HG02798 (cell line): ENCODE results near the gene RAB14.

Source experiments
- ATAC-seq: cut with Tn5 transposase; IDR thresholded peaks from one replicate; pipeline ENCODE4 v1.9.1; 2021; ENCODE audit warnings: mild to moderate bottlenecking; ENCODE audit not compliant: unreplicated experiment, poor library complexity

Gene RAB14

GRCh38 chr9:121201738-121202533 is at the start of gene RAB14:
RAB14 (minus strand) TSS chr9:121201869; CDS start chr9:121193412, 8,457 bp downstream.
- ATAC-seq: peak; percentile 94

GRCh38 chr9:121249563-121249962 is 47.9 kb upstream of the RAB14 start:
- no peak for ATAC-seq

GRCh38 chr9:121246821-121247561 is 45.3 kb upstream of the RAB14 start:
- no peak for ATAC-seq

GRCh38 chr9:121242959-121243346 is 41.3 kb upstream of the RAB14 start:
- no peak for ATAC-seq

- no peak for ATAC-seq
These were observed 40.7 kb upstream of the RAB14 start for GRCh38 chr9:121242219-121242958.

DNA sequence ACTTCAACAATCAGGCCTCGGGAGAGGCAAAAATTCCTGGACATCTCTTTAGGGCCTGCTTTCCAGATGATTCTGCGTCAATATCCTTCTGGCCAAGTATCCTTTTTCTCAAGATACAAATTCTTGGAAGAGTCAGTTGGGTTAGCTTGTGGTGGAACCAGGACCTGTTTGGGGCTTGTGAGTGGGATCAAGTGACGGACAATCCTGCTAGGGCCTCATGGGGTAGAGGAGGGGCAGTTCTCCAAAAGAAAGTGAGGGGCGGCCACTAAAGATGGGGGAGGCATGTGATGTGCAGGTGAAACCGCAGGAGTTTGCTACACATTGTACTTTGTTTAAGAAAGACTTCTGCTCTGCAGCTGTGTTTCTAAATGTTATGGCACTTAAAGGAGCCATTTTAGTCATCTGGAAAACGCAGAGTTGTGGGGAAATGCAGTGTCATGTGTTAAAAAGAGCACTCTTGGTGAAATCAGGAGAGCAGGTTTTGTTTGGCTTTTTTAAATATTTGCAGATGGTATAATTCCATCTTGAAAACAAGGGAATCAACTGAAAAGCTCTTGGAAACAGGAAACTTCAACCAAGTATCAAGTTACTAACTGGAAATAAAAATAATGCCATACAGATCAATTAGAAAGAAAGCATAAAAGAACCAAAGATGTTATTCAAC is 38.9 kb upstream of the RAB14 start:
- ATAC-seq: no peak

DNA sequence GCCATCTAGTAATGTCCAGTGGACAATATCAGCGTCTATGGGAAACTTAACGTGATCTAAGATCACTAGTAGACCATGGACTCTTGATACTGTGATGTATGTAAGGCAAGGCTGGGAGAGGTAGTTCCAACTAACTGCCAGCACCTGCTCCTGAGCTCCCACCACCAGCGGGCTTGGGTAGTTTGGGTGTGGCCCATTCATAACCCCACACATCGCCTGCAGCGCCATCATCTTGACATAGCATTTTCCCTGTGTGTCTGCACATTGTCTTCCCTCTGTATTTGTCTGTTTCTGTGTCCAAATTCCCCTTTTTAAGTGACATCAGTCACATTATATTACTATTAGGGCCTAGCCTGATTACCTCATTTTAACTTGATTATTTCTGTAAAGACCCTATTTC is 38.2 kb upstream of the RAB14 start:
- no peak for ATAC-seq

GRCh38 chr9:121239071-121239470 is 37.4 kb upstream of the RAB14 start:
- no peak for ATAC-seq

DNA sequence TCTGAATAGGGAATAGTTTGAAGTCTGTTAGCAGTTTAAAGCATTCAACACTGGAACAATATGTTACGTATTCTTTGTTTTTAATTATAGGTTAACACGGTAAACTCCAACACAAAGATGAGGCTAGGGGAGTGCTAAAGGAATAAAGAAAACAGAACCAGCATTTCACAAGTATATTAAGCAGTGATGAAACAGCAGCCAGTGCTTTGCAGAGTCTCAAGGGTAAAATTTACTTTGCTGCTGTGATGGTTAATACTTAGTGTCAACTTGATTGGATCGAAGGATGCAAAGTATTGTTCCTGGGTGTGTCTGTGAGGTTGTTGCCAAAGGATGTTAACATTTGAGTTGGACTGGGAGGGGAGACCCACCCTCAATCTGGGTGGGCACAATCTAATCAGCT is 36.2 kb upstream of the RAB14 start:
- no peak for ATAC-seq

GRCh38 chr9:121235512-121235911 is 33.8 kb upstream of the RAB14 start:
- ATAC-seq: no peak

DNA sequence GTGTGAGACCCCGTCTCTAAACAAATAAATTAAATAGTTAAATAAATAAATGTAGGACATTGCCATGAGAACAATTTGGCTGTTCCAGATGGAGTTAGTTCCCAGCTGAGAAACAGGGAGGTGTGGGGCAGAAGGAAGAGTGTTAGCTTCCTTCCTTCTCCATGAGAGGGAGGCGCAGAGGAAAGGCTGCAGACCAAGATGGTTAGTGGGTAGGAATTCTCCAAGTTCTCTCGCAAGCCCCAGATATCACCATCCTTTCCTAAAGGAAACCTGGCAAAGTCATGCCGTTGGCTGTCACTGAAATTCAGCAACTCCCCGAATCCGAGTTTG is 33.1 kb upstream of the RAB14 start:
- ATAC-seq: no peak

DNA sequence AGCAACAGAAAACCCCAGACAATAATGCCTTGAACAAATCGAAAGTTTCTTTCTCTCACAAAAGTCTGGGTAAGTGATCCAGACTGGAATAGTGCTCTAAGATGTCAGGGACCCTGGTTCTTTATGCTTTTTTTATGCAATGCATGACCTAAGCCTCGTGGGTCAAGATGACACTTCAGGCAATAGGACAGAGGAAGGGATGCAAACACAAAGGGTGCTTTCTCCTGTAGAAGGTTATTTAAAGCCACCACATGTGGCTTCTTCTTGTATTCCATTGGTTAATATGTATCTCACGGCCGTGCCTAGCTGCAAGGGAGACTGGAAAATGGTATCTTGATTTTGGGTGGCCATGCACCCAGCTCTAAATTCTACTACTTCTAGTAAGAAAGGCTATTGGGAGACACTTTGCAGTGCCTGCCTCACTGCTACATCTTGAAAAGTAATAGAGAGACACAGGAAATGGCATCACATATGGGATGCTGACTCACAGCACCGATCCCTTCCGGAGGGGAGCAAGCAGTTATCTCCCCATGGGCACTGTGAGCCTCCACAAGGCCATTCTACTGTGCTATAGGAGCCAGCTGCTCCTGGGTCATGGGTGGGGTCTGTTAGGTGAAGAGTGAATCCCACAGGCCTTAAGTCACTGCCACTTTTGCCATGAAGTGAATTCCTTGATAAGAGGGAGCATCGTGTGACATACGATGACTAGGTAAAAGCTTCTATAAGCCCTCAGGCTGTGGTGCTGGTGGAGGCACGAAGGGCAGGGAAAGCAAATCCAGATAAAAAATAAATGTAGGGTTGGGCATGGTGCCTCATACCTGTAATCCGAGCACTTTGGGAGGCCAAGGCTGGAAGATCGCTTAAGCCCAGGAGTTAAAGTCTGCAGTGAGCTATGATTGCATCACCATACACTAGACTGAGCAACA is 32.5 kb upstream of the RAB14 start:
- no peak for ATAC-seq

- ATAC-seq: no peak
These were observed 30.6 kb upstream of the RAB14 start for GRCh38 chr9:121232251-121232650.

DNA sequence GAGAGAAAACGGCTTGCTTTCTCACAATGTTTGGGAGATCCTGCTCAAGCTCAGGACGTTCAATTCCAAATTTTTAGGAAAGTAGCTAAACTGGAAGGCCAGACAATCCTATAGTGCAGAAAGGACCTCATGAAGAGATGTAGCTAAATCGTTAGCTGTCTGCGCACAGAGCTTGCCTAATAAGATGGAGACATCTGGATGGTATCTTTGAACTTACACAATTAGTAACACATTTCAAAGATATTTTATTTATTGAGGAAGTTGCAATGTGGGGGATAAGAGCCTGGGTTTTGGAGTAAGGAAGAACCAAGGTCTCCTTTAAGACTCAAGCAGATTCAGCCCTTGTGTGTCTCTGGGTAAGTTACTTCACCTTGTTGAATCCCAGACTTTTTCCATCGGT is 28.6 kb upstream of the RAB14 start:
- no peak for ATAC-seq

- no peak for ATAC-seq
These were observed 26.2 kb upstream of the RAB14 start for GRCh38 chr9:121227862-121228261.

DNA sequence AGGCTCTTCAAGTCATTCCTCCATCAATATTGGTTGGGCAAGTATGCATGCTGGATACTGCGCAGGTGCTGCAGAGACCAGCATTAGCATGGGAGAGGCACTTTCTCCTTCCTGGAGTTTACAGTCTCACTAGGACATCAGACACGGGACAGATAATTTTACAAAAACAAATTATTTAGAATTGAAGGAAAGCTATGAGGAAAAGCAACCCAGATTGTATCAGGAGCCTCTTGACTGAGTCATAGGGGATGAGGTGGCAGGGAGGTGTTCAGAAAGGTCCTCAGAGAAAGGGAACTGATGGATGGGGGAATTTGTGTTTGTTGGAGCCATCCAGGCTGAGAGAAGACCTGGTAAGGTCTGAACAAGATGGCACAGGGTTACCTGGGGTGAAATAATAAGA is 24.5 kb upstream of the RAB14 start:
- no peak for ATAC-seq

DNA sequence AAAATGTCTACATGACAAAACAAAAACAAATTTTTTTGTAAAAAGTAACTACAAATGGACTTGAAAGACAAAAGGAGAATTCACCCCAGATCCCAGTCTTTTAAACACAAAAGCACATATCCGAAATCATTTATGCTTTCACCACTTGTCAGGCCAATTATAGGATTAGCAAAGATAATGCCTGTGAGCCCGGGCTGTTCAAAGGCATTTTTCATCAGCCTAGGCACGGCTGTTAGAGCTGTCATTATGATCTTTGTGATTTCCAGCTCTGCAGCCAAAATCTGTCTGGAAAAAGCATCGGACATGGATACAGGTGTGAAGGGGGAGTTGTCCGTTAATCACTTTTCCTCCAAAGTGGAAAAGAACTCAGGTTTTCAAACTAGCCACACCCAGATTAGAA is 23.6 kb upstream of the RAB14 start:
- no peak for ATAC-seq

DNA sequence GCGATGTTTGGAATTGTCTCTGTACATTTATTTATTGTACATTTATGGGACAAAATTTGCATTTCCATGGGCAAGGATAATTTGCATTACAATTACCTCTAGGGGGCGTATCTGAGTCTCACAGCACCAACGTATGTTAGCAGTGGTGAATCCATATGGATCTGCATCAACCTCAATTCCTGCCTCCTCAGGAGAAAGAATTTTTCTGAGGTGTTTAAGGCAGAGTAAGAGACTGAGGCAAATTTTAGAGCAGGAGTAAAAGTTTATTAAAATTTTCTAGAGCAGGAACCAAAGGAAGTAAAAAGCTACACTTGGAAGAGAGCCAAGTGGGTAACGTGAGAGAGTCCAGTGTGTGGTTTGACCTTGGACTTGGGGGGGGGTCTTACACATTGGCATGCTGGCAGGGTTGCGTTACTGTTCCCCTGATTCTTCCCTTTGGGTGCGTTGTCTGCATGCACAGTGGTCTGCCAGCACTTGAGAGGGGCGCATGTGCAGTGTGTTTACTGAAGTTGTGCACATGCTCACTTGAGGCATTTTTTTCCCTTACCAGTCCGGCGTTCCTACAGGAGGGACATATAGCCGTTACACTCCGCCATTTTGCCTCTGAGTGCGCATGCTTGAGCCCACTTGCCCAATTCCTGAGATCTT is 21.0 kb upstream of the RAB14 start:
- ATAC-seq: no peak

DNA sequence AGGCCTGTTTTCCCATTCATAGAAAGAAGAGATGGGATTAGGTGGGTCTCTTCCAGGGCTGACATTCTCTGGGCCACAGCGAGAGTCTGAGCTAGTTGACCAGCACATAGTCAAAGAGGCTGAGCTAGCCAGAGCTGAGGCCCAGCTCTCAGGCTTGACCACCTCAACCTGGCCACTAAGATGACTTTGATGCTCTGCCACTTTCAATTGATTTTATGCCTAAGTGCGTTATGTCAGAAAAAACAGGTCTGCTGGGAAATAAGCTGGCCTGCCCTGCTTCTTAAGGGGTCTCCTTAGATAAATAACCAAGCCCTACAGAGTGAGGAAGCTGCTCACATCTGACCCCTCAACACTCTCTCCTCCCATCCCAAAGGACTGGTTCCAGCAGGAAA is 20.0 kb upstream of the RAB14 start:
- ATAC-seq: no peak
